OCI-M2 (cell line): ENCODE results near the gene DCP1A.
"Not testable (repeated sequence)": the region's sequence is repeated elsewhere in the genome, so short reads cannot be mapped to it uniquely, and the experiment has no call there.

Experiments used
- DNase-seq: peaks from one replicate; lab custom pipeline; 2025; ENCODE audit not compliant: unreplicated experiment; lab: John Stamatoyannopoulos, UW

Gene DCP1A

GRCh38 chr3:53269193-53269592 is 78.2 kb downstream of the DCP1A start:
- DNase-seq = not testable (repeated sequence)

GRCh38 chr3:53267766-53268165 is 79.6 kb downstream of the DCP1A start:
- DNase-seq = no peak

- DNase-seq = no peak
These were observed 82.6 kb downstream of the DCP1A start for GRCh38 chr3:53264718-53265117.

- no peak for DNase-seq
These were observed 83.4 kb downstream of the DCP1A start for GRCh38 chr3:53263907-53264306.

GRCh38 chr3:53261712-53262111 is 85.6 kb downstream of the DCP1A start:
- DNase-seq = no peak

GRCh38 chr3:53260286-53260785 is 87.0 kb downstream of the DCP1A start:
- DNase-seq = no peak

GRCh38 chr3:53259427-53260259 is 87.7 kb downstream of the DCP1A start:
- no peak for DNase-seq

GRCh38 chr3:53258600-53259426 is 88.5 kb downstream of the DCP1A start:
- no peak for DNase-seq

- no peak for DNase-seq
These were observed 89.9 kb downstream of the DCP1A start for GRCh38 chr3:53257465-53257864.

GRCh38 chr3:53256704-53257055 is 90.7 kb downstream of the DCP1A start:
- DNase-seq = no peak

GRCh38 chr3:53255775-53256703 is 91.3 kb downstream of the DCP1A start, which contains the start of gene TKT:
Gene TKT, minus strand, starts transcription at chr3:53256022. Its CDS starts 80 bp downstream, at chr3:53255942.
- DNase-seq = no peak

GRCh38 chr3:53255423-53255774 is 91.9 kb downstream of the DCP1A start:
- no peak for DNase-seq

GRCh38 chr3:53254509-53255422 is 92.6 kb downstream of the DCP1A start:
- DNase-seq = no peak

- no peak for DNase-seq
These were observed 93.4 kb downstream of the DCP1A start for GRCh38 chr3:53253707-53254508.

GRCh38 chr3:53252947-53253322 is 94.4 kb downstream of the DCP1A start:
- not testable (repeated sequence) for DNase-seq

GRCh38 chr3:53252096-53252946 is 95.0 kb downstream of the DCP1A start:
- DNase-seq = no peak

- DNase-seq = no peak
These were observed 96.3 kb downstream of the DCP1A start for GRCh38 chr3:53250881-53251605.

- DNase-seq = no peak
These were observed 96.9 kb downstream of the DCP1A start for GRCh38 chr3:53250453-53250852.
